ENCODE data around the gene CEACAM8.
"Not testable (repeated sequence)": the region's sequence is repeated elsewhere in the genome, so short reads cannot be mapped to it uniquely, and the experiment has no call there.

CEACAM8 gene

GRCh38 chr19:42542791-42543190, 51.9 kb downstream of the CEACAM8 start:
- no peak for DNase-seq (ENCODE audit: low read depth)

GRCh38 chr19:42540071-42540553, 54.6 kb downstream of the CEACAM8 start:
- DNase-seq (ENCODE audit: low read depth), result no peak

- no peak for DNase-seq (ENCODE audit: low read depth)
These were observed 55.6 kb downstream of the CEACAM8 start for GRCh38 chr19:42538841-42539709.

GRCh38 chr19:42535276-42535675, 59.4 kb downstream of the CEACAM8 start:
- DNase-seq (ENCODE audit: low read depth), result not testable (repeated sequence)

GRCh38 chr19:42534391-42534790, 60.3 kb downstream of the CEACAM8 start:
- DNase-seq (ENCODE audit: low read depth), result no peak

GRCh38 chr19:42532891-42533290, 61.8 kb downstream of the CEACAM8 start:
- DNase-seq (ENCODE audit: low read depth), result no peak

- DNase-seq (ENCODE audit: low read depth), result no peak
These were observed 63.4 kb downstream of the CEACAM8 start for GRCh38 chr19:42531313-42531712.

All from iris pigment epithelial cell (primary cell).